ENCODE data around the gene NAAA.

DNA sequence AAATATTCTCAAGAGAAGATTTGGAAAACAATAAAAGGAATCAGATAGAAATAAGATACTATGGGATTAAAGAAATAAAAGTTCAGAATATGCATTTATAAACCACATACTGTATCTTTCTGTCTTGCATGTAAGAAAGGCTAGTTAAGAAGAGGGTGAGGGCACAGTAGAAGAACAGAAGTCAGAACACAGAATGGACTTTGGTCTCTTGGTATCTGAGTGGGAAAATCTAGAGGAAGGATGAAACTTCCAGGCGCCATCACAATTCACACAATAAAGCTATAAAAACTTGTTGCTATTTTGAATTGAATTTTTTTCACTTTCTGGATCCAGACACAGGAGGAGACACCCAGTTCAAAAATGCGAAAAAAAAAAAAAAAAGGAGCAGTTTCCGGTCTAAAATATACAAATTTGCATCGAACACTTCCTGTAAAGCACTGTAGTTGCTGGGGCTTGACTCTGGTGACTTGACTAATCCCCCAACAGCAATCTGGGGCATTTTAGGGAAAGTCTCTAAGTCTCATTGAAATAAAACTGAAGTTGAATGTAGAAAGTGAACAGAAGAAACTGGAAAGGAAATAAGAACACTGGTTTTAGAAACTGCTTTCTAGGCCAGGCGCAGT, 8.1 kb upstream of the NAAA start:
- TF ChIP-seq POLR2AphosphoS5 (IDR thresholded peaks at IDR 0.05; ENCODE audit: low read depth, low read length) (no peak), TAF1 (IDR thresholded peaks at IDR 0.05; ENCODE audit: borderline replicate concordance, insufficient read depth, low read length) (no peak)
